Suprapubic skin (tissue), 4 donors: ENCODE data around the gene REELD1.

ENCODE experiments used
- CTCF ChIP-seq, 2 donors: fragments of 200-600 bp in 1 of 2; fragments of 450-650 bp in 1 of 2; sonication (generic) in 1 of 2; IDR thresholded peaks; one replicate each; pipeline ENCODE4 v1.5.1; 2016 to 2019; ENCODE audit warnings: antibody characterized with exemption in 2 of 2, mild to moderate bottlenecking in 1 of 2, moderate library complexity in 1 of 2
- EP300 ChIP-seq: sonication (generic); formaldehyde crosslinking; IDR thresholded peaks from one replicate; pipeline ENCODE4 v1.6.1; 2017; ENCODE audit warnings: antibody characterized with exemption
- POLR2A ChIP-seq, 2 donors: fragments of 450-650 bp; IDR thresholded peaks; one replicate each; pipeline ENCODE4 v1.6.1; 2017; ENCODE audit warnings: antibody characterized with exemption in 2 of 2, mild to moderate bottlenecking in 2 of 2, moderate library complexity in 2 of 2
- POLR2AphosphoS5 ChIP-seq, 3 donors: sonication (generic); formaldehyde crosslinking; IDR thresholded peaks; one replicate each; pipeline ENCODE4 v1.6.1; 2017; ENCODE audit warnings: antibody characterized with exemption in 3 of 3

DNA sequence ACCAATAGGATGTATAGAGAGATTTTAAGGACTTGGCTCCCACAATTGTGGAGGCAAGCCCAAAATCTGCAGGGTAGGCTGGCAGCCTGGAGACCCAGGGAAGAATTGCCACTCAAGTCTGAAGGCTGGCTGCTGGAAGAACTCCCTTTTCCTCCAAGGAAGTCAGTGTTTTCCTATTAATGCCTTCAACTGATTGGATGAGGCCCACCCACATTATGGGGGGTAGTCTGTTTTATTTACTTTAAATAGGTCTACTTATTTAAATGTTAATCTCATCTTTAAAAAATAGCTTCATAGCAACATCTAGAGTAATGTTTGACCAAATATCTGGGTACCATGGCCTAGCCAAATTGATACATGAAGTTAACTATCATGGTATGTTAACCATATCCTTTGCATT lies 20.1 kb upstream of the REELD1 start:
- no peak for TF ChIP-seq POLR2AphosphoS5 (IDR thresholded peaks at IDR 0.05)
- TF ChIP-seq POLR2A (IDR thresholded peaks at IDR 0.05) = no peak
- TF ChIP-seq CTCF (IDR thresholded peaks at IDR 0.05) = no peak
- no peak for TF ChIP-seq EP300
